NCI-H226 (cell line): ENCODE measurements around the gene PPP4C.

ENCODE experiments used
- DNase-seq: peaks from one replicate; pipeline ENCODE4 v3.0.0-alpha.2; 2015

The PPP4C gene

GRCh38 chr16:30083216-30084055, 7.6 kb downstream of the PPP4C start:
- DNase-seq, result no peak

DNA sequence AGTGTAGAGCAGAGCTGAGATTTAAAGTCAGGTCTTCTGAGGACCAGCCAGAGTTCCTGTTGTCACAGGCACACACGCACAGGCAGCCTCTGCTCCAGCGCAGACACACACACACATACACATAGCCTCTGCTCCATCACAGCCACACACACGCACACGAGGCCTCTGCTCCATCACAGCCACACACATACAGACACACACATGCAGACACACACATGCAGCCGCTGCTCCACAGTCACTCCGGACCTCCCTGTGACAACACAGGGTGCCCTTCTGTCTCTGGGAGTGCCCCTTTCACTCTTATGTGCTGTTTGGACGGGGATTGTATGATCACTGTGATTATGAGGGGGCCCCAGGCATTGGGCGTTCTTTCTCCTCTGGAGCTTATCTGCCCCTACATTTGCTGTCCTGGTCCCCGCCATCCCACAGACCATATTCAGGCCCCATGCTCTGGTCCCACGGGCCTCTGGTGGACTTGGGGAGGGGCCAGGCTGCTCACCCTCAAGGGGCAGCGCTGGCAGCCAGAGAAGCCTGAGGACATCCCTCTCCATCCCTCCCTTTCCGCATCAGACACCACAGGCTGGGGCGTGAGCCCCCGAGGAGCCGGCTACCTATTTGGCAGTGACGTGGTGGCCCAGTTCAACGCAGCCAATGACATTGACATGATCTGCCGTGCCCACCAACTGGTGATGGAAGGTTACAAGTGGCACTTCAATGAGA, 8.5 kb downstream of the PPP4C start:
- no peak for DNase-seq

DNA sequence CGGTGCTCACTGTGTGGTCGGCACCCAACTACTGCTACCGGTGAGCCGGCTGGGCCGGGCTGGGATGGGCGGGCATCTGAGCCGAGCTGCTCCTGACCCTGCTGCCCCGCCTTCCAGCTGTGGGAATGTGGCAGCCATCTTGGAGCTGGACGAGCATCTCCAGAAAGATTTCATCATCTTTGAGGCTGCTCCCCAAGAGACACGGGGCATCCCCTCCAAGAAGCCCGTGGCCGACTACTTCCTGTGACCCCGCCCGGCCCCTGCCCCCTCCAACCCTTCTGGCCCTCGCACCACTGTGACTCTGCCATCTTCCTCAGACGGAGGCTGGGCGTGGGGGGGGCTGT, 9.0 kb downstream of the PPP4C start:
- DNase-seq, result peak; percentile 55

DNA sequence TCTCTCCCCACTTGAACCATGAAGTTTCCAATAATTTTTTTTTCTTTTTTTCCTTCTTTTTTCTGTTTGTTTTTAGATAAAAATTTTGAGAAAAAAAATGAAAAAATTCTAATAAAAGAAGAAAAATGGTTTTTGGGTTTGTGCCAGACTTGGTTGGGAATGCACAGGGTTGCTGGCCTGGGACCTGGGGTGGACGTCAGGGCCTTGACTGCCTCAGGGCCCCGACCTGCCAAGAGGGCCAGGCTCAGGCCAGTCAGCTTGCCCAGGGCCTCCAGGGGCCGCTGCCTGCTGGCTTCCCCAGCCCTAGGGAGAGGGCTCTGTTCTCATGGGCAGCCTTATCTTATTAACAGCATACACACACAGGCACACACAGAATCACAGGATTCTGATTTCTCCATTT, 9.5 kb downstream of the PPP4C start:
- DNase-seq, result no peak

DNA sequence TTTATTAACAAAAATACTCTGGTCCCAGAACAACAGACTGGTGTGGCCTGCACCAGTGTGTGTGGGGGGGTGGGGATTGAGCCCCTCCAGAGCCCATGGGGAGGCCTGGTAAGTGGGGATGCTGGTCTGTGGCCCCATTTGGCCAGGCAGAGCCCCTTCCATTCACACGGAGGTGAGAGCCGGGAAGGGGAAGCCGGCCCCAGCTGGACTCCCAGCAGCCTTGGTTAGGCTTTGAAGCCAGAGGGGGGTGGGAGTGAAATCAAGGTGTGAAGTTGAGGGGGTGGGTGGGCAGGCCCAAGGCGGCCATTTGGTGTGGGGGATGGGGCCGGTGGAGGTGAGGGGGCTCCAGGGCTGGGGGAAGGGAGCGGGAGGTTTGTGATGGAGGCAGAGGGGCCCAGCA, 10.0 kb downstream of the PPP4C start:
- DNase-seq, result no peak

DNA sequence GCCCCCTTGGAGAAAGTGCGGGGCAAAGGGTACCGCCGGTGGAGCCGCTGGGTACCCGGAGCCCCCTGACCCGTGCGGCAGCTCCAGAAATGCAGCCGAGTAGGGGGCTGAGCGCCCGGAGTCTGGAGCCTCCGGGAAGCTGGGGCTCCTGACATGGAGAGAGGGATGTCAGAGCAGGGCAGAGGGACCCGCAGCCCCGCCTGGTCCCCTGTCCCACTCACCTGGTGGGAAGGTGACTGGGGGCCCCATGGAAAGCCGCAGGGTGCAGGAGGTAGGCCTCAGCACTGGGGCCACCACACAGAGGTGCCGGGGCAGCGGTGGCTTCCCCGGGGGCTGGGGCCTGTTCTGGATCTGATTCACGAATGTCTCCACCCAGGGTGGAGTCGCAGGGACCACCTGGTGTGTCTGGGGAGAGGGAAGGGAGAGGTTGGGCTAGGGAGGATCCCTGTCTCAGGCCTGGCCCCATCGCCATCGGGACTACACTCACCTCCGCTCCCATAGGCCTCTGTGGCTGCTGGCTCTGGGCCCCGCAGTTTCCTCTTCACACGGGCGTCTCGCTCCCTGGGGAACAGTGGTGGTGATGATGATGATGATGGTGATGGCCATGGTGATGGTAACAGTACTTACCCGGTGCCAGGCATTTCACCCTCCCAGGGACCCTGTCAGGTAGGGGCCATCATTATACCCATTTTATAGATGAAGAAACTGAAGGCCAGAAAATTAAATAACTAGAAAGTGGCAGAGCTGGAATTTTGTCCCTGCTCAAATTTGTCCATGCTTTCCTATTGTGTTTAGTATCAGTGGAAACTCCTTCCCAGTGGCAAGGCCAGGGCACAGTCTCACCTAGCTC, 10.7 kb downstream of the PPP4C start:
- no peak for DNase-seq

DNA sequence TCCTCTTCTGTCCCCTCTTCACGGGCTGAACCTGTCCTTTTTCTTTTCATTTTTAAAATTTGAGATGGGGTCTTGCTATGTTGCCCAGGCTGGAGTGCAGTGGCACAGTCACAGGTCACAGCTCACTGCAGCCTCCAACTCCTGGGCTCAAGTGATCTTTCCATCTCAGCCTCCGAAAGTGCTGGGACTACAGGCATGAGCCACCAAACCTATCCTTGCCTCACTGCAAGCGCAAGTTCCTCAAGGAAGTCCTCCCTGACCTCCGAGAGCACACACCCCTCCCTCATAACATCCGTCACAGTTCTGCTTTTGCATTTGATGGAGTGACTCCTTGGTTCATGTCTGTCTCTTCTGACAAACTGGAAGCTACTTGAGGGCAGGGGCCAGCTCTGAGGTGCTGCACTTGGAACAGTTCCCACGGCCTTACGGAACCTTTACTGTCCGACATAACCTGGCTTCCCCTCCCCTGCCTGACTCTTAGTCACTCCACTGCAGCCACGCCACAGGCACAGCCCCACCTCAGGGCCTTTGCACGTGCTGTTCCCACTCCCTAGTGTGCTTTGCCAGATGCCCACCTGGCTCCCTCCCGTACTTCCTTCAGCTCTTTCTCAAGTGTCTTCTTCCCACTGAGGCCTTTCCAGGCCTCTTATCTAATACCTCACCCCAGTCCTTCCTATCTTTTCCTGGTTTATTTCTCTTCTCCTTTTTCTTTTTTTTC, 11.5 kb downstream of the PPP4C start:
- no peak for DNase-seq

- DNase-seq, result no peak
Measured at GRCh38 chr16:30088237-30088831, 12.5 kb downstream of the PPP4C start.

DNA sequence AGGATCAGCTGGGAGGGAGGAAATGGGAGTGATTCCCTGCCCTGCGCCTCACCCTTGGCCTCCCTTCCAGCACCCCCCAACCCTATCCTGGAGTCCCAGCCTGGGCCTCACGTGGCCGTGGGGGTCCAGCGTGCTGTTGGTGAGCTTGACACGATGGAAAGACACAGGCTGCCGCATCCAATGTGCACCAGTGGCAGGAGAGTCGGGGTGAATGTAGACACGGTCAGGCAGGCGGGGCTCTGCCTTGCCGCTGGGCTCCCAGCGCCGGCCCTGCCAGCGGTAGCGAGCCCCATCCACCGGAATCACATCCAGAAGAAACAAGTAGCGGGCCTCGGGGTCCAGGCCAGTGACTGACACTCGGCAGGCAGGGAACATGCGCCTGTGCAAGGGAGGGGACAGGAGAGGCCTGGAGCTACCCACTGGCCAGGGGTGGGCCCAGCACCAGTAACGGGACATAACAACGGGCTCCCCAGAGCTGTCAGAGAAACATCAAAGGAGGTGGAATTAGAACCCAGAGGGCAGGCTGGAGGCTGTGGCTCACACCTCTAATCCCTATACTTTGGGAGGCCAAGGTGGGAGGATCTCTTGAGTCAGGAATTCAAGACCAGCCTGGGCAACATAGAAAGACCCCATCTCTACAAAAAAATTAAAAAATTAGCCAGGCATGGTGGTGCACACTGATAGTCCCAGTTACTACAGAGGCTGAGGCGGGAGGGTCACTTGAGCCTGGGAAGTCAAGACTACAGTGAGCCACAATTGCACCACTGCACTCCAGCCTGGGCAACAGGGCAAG, 13.2 kb downstream of the PPP4C start:
- no peak for DNase-seq

DNA sequence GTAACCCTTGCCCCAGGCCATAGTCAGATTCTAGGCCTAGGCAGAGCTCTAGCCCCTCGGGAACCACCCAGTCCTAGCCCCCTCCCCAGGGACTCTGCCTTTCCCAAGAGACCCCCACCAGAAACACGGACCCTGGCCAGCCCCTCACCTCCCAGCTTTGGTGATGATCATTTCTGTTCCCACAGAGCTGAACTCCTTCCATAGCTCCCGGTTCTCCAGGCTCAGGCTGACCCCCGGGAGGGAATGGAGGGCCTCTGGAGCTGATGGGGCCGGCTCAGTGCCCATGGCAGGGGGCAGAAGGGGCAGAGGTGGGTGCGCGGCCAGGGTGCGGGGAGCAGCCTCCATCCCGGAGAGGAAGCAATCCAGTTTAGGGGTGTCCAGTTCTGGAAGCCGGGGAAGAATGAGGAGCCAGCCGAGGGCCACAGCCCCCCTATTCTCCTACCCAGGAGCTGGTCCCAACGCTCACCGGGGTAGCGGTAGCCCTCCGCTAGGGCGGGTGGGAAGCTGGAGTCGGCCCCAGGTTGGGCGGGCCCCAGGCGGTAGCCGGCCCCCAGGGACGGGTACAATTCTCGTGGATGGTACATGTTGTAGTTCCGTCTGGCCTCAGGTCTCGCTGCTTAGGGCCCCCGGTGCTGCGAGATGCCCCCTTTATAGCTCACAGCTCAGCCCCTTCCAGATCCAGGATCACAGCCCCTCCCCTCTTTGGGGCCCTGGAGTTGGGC, 15.0 kb downstream of the PPP4C start:
- no peak for DNase-seq

DNA sequence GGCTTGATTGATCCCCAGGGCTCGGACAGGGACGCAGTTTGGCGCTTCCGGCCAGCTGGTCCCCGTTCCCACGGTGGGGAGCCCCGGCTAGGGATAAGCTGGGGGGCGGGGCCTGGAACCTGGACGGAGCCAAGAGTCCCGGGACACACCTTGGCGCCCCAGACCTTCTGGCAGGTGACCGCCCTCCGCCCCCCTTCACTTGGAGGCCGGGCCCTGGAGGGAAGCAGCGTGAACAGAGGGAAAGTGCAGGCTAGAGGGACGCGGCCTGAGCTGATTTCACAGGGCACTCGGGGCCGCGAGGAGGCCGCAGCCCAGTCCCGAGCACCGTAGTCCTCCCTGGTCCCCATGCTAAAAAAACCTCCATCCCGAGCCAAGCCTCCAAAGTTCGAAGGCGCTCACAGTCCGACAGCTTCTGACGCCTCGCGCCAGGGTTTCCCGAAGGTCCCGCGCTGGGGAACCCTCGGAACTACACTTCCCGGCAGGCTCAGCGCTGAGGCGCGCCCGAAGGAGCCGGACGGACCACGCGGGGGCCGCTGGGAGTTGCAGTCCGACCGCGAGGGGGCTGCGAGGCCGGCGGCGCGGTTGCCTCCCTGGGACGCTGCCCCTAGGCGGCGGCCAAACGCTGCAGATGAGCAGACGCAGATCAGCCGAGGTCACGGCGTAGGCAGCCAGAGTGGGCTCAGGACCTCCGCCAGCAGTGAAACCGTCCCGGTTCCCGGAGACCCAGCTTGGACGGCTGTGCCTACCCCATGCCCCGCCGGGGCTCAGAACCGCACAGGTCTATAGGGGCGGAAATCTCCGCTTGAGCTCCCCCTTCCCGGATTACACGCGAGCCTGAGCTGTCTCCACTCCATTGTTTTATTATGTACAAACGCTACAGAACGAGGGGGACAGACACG, 15.9 kb downstream of the PPP4C start, which contains the start of gene TBX6:
Gene TBX6, minus strand, starts transcription at position 451 of the 899 bp plus-strand sequence. CDS start 731 bp downstream, outside the sequence.
- peak; percentile 86 for DNase-seq

- DNase-seq, result no peak
Measured at GRCh38 chr16:30092373-30093010, 16.7 kb downstream of the PPP4C start.

GRCh38 chr16:30094541-30095165, 18.9 kb downstream of the PPP4C start:
- no peak for DNase-seq

GRCh38 chr16:30095166-30096078, 19.6 kb downstream of the PPP4C start:
- DNase-seq, result no peak

DNA sequence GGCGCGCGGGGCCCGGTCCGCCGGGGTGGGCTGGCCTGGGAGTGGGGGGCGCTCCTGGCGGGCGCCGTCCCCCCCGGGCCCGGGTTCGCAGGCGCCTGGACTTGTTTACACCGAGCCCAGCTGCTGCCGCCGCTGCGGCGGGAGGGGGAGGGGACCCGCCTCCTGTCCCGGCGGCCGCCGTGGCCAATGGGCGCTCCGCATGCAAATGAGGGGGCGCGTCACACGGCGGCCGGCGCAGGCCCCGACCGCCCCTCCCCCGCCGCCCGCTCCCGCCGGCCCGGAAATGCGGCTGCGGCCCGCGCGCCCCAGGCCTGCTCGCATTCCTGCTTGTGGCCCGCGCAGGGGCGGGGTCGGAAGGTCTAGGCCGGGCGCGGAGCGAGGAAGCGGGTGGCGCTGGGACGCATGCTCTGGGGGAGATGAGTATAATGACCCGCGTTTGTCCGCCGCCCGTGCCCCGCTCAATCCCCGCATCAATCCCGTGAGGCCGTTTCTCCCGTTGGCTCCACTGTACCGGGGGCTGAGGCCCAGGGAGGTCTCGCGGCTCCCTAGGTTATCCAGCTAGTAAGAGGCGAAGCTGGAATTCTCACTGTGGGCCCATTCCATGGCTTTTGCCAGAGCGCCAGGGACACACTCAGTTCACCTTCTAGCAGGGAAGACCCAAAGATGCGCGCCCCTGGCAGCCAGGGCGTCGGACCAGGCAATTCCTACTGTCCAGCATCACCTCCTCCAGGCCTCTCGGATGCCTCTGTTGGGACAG, 20.5 kb downstream of the PPP4C start, which contains the start of gene YPEL3:
Gene YPEL3, minus strand, starts transcription at position 109 of the 757 bp plus-strand sequence. CDS start 731 bp downstream, outside the sequence.
- peak; percentile 78 for DNase-seq

DNA sequence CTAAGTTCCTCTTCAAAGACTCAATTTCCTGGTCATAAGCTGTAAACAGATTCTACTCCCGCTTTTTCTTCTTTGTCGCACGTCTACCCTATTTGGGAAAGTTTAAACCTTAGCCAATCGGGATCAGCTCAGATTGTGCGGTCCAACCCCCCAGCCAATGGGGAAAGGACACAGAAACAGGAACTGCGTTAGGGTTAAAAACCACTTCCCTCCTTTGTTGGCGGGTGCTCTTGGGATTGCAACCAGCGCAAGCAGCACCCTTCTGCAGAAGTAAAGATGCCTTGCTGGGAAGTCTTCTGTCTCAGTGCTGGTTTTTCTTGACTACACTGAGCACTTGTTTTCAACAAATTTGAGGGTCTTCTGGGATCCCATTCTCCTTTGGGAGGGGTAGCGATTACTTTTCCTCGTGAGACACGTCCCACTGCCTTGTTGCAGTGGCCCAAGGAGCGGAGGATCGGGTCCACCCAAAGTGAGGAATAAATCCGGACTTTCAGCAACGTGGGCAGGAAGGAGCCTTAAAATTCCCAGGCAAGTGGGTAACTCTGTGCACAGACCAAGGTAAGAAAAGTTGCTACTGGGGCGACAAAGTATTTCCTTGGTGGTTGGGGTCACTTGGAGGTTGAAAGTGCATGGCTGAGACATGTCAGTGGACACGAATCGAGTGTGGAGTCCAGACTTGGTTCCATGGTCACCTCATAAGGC, 21.2 kb downstream of the PPP4C start:
- DNase-seq, result no peak
